Fibroblast of pulmonary artery (primary cell): ENCODE measurements around the gene MVK.
"Not testable (repeated sequence)": the region's sequence is repeated elsewhere in the genome, so short reads cannot be mapped to it uniquely, and the experiment has no call there.

Experiments used
- DNase-seq: peaks from one replicate; pipeline ENCODE4 v3.0.0-alpha.2; 2010; ENCODE audit warnings: low read depth
- H3K4me3 ChIP-seq: replicated peaks from 2 replicates; pipeline ENCODE4 v1.5.1; 2011; ENCODE audit warnings: low read depth, mild to moderate bottlenecking, control low read depth, low read length, moderate library complexity
- TF ChIP-seq, protein P1 (sequence below): IDR thresholded peaks from 2 replicates; pipeline ENCODE4 v1.5.1; 2011; ENCODE audit warnings: mild to moderate bottlenecking, control low read depth, low read length, inconsistent platforms; ENCODE audit errors: missing control alignments

Gene MVK

DNA sequence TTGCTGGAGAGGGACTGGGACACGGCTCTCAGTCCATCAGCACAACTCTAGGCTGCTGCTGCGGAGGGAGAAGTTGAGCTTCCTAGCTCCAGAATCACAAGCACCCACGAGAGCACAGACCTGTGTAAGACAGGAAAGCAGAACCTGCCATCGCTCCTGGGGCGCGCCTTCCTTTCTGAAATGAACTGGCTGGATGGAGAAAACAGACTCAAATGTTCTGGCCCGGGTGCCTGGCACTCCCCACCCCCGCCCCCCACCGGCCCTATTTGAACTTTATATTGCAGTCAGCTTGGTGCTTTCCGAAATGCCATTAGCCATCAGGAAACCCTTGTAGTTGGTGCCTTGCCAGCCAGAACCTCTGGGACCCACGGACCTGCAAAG, 23.8 kb downstream of the MVK start:
- H3K4me3 ChIP-seq: no peak overlapping the region
- TF ChIP-seq, protein P1, sequence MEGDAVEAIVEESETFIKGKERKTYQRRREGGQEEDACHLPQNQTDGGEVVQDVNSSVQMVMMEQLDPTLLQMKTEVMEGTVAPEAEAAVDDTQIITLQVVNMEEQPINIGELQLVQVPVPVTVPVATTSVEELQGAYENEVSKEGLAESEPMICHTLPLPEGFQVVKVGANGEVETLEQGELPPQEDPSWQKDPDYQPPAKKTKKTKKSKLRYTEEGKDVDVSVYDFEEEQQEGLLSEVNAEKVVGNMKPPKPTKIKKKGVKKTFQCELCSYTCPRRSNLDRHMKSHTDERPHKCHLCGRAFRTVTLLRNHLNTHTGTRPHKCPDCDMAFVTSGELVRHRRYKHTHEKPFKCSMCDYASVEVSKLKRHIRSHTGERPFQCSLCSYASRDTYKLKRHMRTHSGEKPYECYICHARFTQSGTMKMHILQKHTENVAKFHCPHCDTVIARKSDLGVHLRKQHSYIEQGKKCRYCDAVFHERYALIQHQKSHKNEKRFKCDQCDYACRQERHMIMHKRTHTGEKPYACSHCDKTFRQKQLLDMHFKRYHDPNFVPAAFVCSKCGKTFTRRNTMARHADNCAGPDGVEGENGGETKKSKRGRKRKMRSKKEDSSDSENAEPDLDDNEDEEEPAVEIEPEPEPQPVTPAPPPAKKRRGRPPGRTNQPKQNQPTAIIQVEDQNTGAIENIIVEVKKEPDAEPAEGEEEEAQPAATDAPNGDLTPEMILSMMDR: no peak
- no peak for DNase-seq

DNA sequence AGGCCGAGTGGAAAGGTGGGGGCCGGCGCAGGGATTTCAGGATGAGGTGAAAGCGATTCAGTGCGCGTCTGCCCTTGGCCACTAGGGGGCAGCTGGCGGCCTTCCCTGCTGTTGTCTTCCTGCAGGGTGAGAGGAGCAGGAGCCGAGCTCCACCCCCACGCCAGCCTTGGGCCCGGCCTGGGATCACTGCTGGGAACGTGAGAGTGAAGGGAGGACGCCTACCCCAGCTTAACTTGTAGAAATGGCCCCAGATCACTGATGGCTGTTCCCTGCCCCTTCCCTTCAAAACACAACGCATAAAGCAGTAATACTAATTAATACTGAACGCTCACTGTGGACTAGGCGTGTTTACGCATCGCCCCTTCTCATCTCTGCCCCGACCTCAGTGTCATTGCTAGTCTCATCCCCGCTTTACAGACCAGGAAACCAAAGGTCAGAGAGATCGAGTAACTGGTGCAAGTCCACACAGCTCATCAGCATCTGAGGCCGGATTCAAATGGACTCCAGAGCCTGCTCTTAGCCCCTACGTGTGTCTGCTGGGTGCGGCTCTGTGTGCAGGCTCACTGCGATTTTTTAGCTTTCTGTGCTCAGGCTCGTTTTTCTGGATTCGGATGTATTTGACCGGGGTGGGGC, 24.3 kb downstream of the MVK start:
- TF ChIP-seq, protein P1: peak; percentile 93
- H3K4me3 ChIP-seq: no peak overlapping the region
- peak; percentile 84 for DNase-seq

DNA sequence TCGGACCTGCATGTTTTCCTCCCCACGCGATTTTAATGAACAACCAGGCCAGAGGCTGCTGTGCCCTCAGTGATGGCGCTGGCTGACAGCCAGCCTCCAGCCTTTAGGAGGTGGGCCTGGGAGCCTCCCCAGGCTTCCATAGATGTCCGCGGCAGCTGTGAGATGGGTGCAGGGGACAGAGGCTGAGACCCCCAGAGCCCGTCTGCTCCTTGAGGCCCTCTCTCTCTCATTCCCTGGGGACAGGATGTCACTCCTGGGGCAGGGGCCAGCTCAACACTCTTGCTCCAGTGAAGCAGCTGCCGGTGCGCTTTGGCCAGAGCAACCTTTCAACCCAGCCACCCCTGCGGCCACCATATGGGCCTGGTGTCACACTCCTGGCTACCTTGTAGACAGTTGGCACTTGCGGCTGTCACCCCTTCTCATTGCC, 24.8 kb downstream of the MVK start:
- TF ChIP-seq, protein P1: no peak
- no peak for DNase-seq
- H3K4me3 ChIP-seq: no peak overlapping the region

DNA sequence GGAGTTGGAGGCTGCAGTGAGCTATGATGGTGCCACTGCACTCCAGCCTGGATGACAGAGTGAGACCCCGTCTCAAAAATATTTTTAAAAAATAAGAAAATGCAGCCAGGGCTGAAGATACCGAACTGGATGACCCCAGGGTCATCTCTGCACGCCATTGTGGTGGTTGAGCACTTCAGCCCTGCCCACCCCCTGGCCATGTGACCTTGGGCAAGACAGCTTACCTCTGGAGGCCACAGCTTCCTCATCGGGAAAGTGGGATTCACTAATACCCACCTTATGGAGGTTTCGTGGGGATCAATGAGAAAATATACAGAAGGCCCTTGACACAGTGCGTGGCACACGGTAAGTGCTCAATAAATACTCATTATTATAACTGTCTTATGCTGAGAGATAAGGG, 25.5 kb downstream of the MVK start:
- H3K4me3 ChIP-seq: no peak overlapping the region
- TF ChIP-seq, protein P1: no peak
- DNase-seq: no peak

DNA sequence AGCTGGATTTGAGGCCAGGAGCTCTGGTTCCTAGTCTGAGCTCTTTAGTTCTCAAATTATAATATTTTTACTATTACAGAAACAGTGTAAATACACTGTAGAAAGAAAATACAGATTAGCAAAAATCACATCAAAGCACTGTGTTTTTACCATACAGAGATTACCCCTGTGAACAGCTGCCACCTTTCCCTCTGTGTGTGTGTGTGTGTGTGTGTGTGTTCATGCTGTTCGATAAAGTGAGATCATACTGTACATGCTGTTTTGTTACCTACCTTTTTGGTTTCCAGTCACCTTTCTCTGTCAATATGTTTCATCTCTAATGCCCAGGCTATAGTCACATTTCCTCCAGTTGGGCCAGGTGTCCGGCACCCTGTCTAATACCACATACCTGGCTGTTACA, 26.9 kb downstream of the MVK start:
- DNase-seq: no peak
- TF ChIP-seq, protein P1: no peak
- no peak overlapping the region for H3K4me3 ChIP-seq

DNA sequence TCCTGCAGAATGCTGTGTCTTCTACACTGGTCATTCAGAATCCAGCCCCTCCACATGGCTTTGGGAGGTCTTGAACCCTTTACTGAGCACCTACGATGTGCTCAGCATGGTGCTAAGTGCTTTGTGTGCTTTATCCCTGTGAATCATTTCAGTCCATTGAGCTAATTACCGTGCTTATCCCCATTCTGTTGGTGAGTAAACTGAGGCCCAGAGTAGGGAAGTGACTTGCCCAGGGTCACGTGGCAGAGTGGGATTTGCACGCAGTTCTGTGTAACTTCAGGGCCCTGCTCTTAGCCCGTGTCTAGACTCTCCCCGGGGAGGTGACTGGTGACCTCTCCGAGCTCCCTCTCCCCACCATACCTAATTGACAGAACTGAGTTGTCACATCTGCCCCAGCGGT, 27.4 kb downstream of the MVK start:
- TF ChIP-seq, protein P1: no peak
- DNase-seq: no peak
- H3K4me3 ChIP-seq: no peak overlapping the region

DNA sequence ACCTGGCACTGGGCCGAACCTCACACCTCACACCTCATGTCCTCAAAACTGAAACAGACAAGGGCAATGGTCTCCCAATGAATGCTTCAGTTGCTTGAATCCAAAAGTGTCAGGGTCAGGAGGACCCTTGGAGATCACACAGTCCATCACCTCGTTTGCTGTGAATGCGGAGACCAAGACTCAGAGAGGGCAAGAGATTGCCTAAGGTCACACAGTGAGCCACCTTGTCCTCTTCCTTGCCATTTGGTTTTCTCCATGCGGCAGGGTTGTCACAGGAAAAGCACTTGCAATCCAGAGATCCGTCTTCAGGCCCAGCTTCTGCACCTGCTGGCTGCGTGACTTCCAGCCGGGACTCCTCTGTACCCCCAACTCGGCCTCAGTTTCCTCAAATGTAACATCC, 28.0 kb downstream of the MVK start:
- TF ChIP-seq, protein P1: no peak
- DNase-seq: no peak
- H3K4me3 ChIP-seq: no peak overlapping the region

DNA sequence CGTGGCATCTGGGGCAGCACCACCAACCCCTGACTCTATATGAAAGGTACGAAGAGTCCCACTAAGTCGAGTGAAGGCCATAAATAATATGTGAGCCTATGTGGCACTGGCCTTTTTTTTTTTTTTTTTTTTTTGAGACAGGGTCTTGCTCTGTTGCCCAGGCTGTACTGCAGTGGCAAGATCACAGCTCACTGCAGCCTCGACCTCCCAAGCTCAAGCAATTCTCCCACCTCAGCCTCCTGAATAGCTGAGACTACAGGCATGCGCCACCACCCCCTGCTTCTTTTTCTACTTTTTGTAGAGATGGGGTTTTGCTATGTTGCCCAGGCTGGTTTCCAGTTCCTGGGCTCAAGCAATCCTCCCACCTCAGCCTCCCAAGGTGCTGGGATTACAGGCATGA, 28.5 kb downstream of the MVK start:
- not testable (repeated sequence) for DNase-seq, H3K4me3 ChIP-seq
